Measurements from ENCODE around the gene C15orf62. TPM values are rescaled to one million over a fixed set of nuclear protein-coding genes. Genes with fewer than 3 reads are reported as not detected.

Gene C15orf62
- total RNA-seq, 1 experiment from 2014 or later: not detected

GRCh38 chr15:40751745-40752144 is 18.0 kb upstream of the C15orf62 start:
- in situ Hi-C loops (cut with HindIII; ENCODE audit: low pct_unique_long_range_greater_than_20kb, low sequenced_read_pairs): no loop called here
- no peak for DNase-seq (ENCODE audit: low read depth, low spot score)

DNA sequence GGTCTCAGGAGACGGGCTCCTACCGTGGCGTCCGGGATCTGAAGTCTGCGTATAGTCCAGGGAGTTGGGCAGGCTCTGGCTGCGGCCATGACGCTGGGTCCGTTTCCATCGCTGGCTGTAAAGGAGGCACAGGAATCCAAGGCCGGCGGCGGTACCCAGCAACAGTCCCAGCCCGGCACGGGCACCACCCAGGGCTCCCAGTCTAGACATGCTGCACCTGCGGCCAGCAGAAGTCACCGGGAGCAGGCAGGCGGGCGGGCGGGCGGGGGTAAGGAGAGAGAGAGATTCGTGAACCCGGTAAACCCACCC is 15.3 kb upstream of the C15orf62 start:
- in situ Hi-C loops (cut with HindIII; ENCODE audit: low pct_unique_long_range_greater_than_20kb, low sequenced_read_pairs): no loop called here
- peak; percentile 28 for DNase-seq (ENCODE audit: low read depth, low spot score)

DNA sequence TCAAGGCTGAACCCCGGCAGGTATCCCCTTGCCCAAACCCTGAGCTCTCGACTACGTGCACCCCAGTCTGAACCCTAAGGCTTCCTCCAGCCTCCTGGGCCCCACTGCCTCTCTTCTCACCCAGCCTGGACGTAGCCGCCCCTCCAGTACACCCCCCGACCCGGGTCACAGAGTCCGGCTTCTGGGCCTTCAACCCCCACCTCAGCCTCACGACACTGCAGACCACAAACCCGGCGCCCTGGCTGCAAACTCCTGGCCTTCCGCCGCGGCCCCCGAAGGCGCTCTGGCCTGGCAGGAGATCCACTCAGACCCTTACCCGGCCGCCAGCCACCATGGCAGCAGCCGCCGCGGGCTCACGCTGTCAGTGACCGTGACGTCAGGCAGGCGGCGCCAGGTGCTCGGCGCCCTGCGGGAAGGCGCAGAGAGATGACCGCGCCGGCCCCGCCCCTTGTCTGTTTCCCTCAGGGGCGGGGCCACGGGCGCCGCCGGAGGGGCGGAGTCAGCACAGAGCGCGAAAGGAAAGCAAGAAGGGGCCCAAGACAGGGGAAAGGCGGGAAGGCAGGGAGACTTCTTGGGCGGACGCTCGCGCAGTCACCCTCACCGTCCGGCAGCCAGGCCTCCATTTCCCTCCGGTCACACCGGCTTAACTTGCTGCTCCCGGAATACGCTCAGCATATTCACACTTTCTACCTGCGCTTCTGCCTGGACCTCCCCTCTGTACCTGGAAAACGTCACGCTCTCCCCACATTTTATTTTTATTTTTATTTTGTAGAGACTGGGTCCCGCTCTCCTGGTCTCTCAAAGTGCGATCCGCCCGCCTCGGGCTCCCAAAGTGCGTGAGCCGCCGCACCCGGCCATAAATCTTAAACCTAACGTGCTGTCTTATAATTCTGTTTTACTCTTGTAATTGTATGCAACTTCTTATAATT is 14.6 kb upstream of the C15orf62 start, which contains the start of gene RMDN3:
TSS of gene RMDN3 (minus strand) at position 372 of the 929 bp plus-strand sequence. CDS start 471 bp downstream, outside the sequence.
- peak; percentile 90 for DNase-seq (ENCODE audit: low read depth, low spot score)
- in situ Hi-C loops (cut with HindIII; ENCODE audit: low pct_unique_long_range_greater_than_20kb, low sequenced_read_pairs): no loop called here

- in situ Hi-C loops (cut with HindIII; ENCODE audit: low pct_unique_long_range_greater_than_20kb, low sequenced_read_pairs): no loop called here
- DNase-seq (ENCODE audit: low read depth, low spot score): no peak
Measured at GRCh38 chr15:40755812-40756208, 14.0 kb upstream of the C15orf62 start.

DNA sequence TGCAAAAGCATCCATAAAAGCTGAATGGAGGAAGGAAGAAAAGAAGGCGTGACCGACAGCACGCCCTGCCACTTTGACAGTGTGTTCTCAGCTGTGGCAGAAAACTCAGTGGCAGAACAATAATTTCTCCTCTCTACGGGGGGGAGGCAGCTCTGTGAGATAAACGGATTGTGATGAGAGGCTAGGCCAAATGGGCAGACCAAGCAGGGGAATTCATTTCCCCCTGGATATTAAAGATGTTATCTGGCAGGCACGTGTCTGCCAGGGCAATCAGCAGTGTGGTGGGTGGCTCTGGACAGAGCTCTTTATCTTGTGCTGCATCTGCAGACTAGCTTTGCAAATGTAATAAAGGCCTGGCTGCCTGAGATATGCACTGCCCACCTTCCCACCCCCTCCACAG is 12.8 kb upstream of the C15orf62 start:
- in situ Hi-C loops (cut with HindIII; ENCODE audit: low pct_unique_long_range_greater_than_20kb, low sequenced_read_pairs): no loop called here
- no peak for DNase-seq (ENCODE audit: low read depth, low spot score)

GRCh38 chr15:40759961-40760360 is 9.8 kb upstream of the C15orf62 start:
- in situ Hi-C loops (cut with HindIII; ENCODE audit: low pct_unique_long_range_greater_than_20kb, low sequenced_read_pairs): no loop called here
- no peak for DNase-seq (ENCODE audit: low read depth, low spot score)

DNA sequence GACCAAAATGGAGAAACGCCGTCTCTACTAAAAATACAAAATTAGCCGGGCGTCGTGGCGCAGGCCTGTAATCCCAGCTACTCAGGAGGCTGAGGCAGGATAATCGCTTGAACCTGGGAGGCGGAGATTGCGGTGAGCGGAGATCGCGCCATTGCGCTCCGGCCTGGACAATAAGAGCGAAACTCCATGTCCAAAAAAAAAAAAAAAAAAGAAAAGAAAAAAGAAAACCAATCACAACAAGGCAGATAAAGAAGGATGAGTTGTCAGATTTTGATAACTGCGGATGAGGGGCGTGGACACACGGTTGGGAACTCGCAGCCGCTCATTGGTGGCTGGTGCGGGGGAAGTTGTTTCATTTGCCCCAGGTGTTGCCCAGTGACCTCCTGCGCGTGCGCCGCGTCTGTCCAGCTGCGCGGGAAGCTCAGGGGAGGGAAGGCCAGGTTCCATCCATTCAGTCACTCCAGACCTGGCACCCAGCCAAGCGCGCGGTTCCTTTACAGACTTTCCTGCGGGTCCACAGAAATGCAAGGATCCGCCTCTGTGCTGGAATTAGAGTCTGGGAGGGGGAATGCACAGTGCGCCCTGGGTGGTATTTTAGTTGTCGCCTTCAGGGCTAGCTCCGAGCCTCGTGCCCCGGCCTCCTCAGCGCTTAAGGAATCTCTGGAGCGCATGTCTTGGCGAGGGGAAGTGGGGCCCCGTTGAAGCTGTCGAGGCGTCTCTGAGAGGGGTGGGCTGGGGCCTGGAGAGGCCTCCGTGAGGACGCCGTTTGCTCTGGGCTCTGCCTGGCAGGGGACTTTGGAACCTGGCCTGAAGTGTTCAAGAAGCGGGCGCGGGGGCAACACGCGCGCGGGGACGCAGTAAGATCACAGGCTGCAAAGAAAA is 6.6 kb upstream of the C15orf62 start:
- no peak for DNase-seq (ENCODE audit: low read depth, low spot score)
- in situ Hi-C loops (cut with HindIII; ENCODE audit: low pct_unique_long_range_greater_than_20kb, low sequenced_read_pairs): no loop called here

DNA sequence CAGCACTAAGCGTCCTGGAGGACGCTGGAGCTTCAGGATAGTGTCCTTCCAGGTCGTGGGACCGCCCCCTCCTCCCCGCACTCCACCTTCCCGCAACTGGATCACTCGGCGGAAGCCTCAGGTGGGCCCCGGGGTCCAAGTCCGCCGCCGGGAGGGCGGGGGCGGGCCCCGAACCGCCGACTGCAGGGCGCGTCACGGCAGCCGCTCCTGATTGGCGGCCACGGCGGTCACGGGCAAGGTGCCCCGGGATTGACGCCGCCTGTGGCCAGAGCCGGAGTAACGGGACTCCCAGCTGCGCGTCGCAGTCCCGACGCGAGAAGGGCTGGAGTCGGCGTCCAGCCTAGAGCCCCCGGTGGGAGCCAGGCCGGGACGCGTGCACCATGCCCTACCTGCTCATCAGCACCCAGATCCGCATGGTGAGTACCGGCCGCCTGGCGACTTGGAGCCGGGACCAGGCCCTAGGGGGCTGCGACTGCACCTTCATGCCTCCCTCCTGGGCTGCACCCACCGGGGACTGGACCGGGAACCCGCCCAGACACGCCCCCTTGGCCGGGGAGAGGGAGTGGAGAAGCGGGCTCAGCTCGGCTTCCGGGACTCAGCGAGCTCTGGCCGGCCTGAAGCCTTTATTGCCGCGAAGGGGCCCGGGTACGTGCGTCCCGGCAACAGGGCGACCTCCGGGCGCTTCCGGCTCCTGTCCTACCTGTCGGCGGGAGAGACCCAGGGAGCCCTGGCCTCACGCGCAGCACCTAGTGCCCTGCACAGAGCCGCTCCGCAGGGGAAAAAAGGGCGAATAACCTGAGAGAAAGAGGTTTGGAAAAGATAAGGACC is 5.8 kb upstream of the C15orf62 start, which contains the start of gene GCHFR:
TSS of gene GCHFR (plus strand) at position 268 of the 828 bp plus-strand sequence. CDS start at position 381, 113 bp downstream.
- DNase-seq (ENCODE audit: low read depth, low spot score): no peak
- in situ Hi-C loops (cut with HindIII; ENCODE audit: low pct_unique_long_range_greater_than_20kb, low sequenced_read_pairs): no loop called here

DNA sequence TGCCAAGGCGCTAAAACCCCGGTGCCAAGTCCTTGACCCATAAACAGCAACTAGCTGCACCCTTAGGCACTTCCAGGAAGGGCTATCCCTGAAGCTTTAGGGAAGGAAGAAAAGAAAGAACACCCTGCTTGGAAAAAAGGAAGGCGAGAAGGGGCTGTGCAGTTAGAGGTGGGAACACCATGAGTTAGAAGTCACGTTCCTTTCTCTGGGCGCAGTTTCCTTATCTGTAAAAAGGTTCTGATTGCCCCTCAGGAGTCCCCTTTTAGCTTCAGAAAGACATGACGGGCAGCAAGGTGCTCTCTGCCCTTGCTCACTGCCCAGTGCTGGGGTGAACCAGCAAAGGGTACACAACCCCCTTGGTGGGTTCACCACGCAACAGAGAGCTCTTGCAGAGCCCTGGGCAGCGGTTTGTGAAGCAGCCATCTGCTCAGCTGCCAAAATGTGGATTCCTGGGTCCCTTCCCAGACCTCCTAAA is 5.1 kb upstream of the C15orf62 start:
- in situ Hi-C loops (cut with HindIII; ENCODE audit: low pct_unique_long_range_greater_than_20kb, low sequenced_read_pairs): no loop called here

GRCh38 chr15:40766194-40766815 is 3.5 kb upstream of the C15orf62 start:
- in situ Hi-C loops (cut with HindIII; ENCODE audit: low pct_unique_long_range_greater_than_20kb, low sequenced_read_pairs): no loop called here
- DNase-seq (ENCODE audit: low read depth, low spot score): no peak

More for the DNA sequence above, 5.1 kb upstream of the C15orf62 start:
- DNase-seq (ENCODE audit: low read depth, low spot score): no peak

DNA sequence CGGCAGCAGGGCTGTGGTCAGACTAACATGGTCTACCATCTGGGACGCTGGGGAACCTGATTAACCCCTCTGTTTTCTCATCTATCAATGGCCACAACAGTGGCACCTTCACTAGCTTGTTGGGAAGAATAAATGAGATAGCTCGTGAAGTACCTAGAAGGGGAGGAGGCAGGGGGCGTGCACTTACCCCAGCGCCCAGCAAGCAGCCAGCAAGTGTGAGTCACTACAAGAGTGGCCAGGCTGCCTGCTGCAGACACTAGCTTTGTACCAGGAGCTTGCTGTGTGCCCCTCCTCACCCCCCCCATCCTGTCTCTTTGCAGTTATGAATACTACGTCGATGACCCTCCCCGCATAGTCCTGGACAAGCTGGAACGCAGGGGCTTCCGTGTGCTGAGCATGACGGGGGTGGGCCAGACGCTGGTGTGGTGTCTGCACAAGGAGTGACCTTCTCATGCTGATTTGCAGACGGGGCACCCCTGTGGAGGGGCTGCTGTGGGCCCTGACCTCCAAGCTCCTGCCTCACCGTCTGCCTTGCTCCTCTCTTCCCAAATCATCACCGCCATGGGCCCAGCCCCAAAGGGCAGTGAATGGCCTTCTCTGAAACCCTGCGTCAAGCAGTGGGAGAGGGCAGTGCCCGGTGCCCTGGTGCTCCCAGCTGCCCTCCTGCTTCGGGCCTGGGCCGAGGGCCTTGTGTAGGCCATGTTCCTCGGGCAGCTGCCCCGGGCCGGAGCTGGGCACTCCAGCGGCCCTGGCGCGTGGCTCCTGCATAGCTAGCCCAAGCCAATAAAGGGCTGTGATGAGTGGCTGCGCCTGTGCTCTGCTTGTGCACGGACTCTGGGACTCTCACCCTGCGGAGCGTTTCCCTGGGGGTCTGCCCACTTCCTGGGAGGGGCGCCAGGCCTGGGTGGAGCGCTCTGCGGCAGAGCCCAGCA is 2.6 kb upstream of the C15orf62 start:
- in situ Hi-C loops (cut with HindIII; ENCODE audit: low pct_unique_long_range_greater_than_20kb, low sequenced_read_pairs): no loop called here
- DNase-seq (ENCODE audit: low read depth, low spot score): no peak

- in situ Hi-C loops (cut with HindIII; ENCODE audit: low pct_unique_long_range_greater_than_20kb, low sequenced_read_pairs): no loop called here
Measured at GRCh38 chr15:40767838-40768500, 1.8 kb upstream of the C15orf62 start.

GRCh38 chr15:40768521-40769273 is 1.1 kb upstream of the C15orf62 start:
- in situ Hi-C loops (cut with HindIII; ENCODE audit: low pct_unique_long_range_greater_than_20kb, low sequenced_read_pairs): no loop called here
- no peak for DNase-seq (ENCODE audit: low read depth, low spot score)

More at GRCh38 chr15:40767838-40768500, 1.8 kb upstream of the C15orf62 start:
- DNase-seq (ENCODE audit: low read depth, low spot score): no peak

DNA sequence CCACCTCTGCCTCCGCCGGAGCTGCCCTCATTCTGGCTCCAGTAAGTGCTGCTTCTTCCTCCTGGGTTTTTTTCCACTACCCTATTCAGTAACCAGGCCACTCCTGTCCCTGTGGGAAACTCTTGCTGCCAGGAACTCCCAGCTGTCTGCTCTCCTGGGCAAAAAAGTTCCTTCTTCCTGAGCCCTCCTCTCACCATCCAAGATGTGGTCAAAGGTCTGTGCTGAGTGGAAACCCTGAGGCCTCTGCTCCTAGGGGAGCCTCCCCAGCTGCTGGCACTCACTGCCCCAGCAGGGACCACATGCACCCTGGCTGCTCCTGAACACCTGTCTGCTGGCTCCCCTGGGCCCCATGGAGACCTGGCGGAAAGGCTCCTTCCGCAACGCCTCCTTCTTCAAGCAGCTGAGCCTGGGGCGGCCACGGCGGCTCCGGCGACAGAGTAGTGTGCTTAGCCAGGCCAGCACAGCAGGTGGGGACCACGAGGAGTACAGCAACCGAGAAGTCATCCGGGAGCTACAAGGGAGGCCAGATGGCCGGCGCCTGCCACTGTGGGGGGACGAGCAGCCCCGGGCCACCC is 454 bp downstream of the C15orf62 start:
- DNase-seq (ENCODE audit: low read depth, low spot score): no peak
- in situ Hi-C loops (cut with HindIII; ENCODE audit: low pct_unique_long_range_greater_than_20kb, low sequenced_read_pairs): no loop called here

GRCh38 chr15:40771242-40771641 is 1.5 kb downstream of the C15orf62 start:
- in situ Hi-C loops (cut with HindIII; ENCODE audit: low pct_unique_long_range_greater_than_20kb, low sequenced_read_pairs): no loop called here
- no peak for DNase-seq (ENCODE audit: low read depth, low spot score)

All from SK-MEL-5 (cell line).